ENCODE results near the gene ZNF446.
A peak's percentile ranks its signal among the peaks of the same experiment; 100 is the strongest.
"Not testable (repeated sequence)": the region's sequence is repeated elsewhere in the genome, so short reads cannot be mapped to it uniquely, and the experiment has no call there.

The ZNF446 gene

DNA sequence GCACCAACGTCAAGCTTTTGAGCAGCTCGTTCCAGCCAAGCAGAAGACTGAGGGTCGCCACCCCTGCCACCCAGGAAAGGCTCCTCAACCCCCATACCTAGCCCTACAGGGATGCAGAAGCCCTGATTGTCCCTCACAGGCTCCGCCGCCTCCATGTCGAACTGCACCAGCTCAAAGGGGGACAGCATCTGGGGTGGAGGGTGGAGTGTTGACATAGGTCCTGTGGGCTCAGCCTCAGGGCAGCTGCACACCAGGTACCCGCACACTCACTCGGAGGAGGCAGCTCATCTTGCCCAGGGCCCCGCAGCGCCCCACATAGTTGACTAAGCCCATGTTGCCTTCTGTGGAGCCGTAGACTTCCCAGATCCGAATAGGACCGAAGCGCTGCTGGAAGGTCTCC lies 24.1 kb downstream of the ZNF446 start:
- DNase-seq (ENCODE audit: low spot score), result no peak

DNA sequence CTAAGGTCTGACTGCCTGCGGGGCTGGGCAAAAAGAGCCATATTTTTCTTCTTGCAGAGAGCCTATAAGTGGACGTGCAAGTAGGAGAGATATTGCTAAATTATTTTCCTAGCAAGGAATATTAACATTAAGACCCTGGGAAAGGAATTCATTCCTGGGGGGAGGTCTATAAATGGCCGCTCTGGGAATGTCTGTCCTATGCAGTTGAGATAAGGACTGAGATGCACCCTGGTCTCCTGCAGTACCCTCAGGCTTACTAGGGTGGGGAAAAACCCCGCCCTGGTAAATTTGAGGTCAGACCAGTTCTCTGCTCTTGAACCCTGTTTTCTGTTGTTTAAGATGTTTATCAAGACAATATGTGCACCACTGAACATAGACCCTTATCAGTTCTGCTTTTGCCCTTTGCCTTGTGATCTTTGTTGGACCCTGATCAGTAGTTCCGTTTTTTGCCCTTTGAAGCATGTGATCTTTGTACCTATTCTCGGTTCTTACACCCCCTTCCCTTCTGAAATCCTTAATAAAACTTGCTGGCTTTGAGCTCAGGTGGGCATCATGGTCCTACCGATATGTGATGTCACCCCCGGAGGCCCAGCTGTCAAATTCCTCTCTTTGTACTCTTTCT lies 31.6 kb downstream of the ZNF446 start:
- DNase-seq (ENCODE audit: low spot score), result not testable (repeated sequence)

DNA sequence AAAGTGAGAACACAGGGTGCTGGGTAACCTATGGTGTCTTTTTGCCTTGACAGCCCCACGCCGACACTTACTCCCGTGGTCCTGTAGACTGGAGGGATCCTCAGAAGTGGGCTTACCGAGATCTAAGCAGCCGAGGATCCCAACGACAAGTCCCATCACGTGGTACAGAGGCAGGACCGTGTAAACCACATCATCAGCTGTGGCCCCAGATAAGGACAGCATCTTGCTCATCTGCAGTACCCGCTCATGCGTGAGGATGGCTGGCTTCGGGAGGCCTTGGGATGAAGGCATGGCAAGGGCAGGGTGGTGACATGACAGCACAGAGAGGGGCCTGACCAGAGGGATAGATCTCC lies 33.6 kb downstream of the ZNF446 start:
- no peak for DNase-seq (ENCODE audit: low spot score)

DNA sequence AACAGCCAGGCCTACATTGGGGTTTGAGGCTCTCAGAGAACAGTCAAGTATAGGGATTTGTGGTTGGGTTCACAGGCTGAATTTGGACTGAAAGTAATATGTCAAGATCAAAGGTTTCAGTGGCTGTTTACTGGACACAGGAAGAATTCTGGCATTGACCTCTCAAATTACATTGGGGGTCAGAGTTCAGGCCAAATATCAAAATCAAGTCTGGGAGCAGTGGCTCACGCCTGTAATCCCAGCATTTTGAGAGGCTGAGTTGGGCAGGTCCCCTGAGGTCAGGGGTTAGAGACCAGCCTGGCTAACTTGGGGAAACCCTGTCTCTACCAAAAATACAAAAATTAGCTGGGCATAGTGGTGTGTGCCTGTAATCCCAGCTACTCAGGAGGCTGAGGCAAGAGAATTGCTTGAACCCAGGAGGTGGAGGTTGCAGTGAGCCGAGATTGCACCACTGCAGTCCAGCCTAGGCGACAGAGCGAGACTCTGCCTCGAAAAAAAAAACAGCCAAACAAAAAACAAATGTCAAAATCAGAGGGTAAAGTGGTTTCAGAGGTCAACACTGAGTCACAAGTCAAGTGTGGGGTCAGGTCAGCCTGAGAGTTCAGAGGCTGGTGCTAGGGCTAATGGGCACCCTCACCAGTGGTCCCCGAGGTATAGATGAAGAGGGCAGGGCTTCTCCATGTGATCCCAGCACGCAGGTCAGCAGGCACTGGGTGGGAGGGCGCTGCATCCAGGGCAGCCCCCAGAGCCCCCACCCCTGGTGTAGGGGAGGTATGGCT lies 34.1 kb downstream of the ZNF446 start:
- no peak for DNase-seq (ENCODE audit: low spot score)

DNA sequence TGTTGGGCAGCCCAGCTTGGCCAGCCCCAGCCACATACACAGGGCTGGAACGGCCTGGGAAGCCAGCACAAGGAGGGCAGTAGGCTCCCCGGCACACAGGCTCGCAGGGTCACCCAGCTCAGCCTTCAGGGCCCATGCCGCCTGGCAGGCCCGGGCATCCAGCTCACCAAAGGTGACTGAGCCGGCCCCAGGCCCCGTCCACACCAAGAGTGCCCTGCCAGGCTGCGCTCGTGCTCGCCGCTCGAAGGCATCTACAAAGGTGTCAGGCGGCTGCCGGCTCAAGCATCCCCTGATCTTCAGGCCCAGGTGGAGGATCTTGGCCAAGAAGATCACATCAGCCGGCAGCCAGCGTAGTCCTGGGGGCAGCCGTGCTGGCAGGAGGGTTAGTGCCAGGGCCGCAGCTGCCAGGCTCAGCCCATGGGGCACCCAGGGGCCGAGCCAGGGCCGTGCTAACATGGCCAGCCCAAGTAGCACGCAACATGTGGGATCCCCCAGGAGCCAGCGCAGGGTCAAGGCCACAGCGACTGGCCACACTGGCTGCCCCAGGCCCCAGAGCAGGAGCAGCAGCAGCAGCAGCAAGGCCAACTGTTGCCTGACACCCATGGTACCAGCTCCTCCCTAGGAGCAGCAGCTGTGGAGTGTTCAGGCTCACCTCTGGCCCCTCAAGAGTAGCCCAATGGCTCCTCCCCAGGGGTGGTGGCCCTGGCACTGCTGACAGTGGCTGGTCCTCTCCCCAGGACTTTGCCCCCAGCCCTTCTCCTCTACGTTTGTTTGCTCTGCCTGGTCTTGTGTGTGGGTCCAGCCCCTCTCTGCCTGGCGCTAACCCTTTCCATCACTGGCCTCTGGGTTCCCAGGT lies 35.4 kb downstream of the ZNF446 start, which contains the start of gene SLC27A5:
Gene SLC27A5 (minus strand): TSS at position 640 of the 856 bp plus-strand sequence. CDS start 37 bp downstream, at position 603.
- DNase-seq (ENCODE audit: low spot score), result no peak

DNA sequence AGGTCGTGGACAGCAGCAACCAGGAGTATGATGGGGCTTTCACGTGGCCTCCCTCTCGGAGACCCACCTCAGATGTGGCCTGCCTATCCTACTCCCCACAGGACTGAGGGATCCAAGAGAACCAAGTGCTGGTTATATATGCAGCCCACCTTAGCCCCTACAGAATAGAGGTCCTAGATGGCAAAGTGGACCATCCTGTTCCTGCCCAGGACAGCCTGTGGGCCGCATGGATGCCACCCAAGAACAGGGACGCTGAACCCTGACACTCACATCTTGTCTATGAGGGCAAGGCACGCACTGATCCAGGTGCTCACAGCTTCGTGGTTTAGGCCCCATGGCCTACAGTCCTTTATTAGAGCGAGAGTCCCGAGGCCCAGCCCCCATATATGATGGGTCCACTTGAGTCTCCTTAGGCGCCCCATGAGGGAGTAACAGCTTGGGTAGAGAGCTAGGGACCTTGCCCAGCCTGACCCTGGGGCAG lies 37.1 kb downstream of the ZNF446 start:
- DNase-seq (ENCODE audit: low spot score), result no peak

DNA sequence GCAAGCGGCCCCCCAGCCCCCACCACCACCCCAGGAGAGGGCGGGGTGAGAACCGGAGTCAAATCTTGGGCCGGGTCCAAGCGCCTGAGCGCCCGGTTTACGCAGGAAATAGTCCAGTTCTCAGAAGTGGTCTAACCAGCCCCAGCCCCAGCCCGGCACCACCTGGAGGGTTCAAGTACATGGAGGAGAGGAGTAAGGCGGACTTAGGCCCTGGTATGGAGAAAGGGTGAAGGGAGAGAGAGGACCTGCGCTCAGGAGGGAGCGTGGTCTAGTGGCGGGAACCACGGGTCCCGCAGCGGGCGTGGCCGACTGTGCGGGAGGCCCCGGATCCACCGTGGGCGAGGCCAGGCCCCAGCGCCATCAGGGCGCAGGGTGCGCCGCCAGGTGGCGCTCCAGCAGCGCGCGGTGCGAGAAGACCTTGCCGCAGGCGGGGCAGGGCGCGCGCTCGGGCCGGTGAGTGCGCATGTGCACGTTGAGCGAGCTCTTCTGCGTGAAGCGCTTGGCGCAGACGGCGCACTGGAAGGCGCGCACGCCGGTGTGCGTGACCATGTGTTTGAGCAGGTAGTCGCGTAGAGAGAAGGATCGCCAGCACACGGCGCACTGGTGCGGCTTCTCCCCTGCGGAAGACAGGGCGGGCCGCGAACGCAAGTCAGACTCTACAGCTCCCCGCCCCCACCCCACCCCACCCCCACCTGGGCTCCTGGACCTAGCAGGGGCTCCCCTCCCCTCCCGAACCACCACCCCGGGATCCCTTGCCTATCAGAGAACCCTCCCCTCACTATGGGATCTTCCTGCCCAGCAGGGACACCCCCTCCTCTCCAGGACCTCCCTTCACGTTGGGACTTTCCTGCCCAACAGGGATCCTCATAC lies 37.8 kb downstream of the ZNF446 start:
- DNase-seq (ENCODE audit: low spot score), result peak; percentile 97

DNA sequence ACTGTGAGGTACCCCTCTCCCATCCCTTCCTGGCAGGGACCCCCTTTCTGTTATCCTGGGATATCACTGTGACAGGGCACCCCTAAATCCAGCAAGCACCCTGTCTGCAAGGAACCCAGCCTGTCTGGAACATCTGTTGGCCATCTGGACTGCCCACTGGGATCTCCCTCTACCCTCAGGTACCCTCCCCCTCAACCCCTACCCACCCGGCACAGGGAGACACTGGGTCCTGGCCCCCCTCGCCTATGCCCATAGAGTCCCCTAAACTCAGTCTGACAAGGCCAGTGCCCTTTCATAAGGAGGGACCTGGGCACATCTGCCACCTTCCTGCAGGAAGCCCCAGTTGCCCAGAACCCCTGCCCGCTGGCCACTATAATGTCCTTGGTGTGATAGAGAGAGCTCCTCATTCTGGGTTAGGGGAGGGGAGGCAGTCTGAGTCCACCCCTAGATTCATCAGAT lies 38.4 kb downstream of the ZNF446 start:
- no peak for DNase-seq (ENCODE audit: low spot score)

DNA sequence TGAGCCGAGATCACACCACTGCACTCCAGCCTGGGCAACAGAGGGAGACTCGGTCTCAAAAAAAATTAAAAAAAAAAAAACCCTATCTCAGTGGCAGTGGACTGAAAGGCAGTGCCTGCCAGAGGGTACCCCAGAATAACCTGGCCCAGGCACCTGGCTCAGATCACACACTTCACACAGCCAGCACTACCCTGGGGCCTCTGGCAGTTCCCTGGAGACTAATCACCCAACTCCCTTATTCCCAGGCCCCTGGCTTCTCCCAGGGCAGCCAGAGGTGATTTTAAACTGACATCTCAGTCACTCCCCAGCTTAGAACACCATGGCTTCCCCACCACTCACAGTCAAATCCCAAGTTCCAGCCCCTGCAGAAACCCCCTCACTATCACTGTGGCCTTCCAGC lies 39.1 kb downstream of the ZNF446 start:
- no peak for DNase-seq (ENCODE audit: low spot score)

DNA sequence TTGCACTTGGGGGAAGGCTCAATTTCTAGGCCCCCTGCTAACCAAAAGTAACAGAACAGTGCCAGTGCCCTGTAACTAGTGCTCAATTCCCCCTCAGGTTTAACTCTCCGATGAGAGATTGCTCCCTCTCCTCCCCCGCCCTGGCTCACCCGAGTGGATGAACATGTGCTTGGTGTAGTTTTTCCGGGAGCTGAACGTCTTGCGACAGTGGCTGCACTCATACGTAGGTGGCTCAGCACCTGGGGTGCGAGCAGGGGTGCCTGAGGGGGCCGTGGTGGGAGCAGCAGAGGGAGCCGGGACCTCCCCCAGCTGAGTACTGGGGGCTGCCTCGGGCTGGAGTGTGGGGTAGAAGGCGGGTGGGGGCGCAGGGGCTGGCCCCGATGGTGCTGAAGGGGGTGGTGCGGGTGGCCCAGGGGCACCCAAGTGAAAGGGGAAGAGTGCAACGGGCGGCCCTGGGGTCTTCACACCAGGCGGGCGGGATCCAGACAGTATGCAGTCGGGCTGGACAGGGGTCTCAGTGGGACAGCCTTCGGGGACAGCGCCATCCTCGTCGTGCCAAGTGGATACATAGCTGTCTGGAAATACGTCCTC lies 40.2 kb downstream of the ZNF446 start:
- DNase-seq (ENCODE audit: low spot score), result no peak

DNA sequence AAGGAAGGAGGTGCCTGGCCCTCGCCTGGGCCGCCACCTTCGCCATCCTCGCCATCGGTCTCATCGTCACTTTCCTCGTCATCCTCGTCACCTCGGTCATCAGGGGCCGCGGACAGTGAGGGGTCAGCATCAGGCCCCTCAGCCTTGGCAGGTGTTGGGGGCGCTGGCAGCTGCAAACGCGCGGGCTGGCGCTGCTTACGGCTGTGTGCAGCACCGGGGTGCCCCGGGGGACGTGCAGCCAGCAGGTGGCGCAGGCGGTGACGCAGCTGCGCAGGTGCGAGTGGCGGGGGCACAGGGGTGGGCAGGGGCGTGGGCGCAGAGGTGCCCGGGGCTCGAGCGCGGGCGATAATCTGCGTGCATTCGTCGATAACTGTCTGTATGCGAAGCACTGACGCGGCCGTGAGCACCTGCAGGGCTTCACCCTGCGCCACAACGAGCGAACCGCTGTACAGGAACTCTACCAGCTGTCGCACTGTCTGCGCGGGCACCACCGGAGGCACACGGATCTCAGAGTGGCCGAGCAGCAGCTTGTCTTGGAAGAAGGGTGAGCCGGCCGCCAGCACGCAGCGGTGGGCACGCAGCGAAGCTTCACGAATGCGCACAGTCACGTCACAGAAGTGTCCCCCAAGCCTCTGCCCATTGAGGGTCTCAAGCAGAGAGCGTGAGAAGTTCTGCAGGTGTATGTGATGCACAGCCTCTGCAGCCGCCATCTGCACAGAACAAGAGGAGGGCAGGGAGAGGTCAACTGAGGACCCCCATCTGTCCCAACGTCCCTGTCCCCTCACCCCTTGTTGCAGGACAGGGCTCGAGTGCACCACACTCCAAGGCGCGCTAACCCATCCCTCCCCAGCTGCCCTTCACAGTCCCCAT lies 41.0 kb downstream of the ZNF446 start:
- DNase-seq (ENCODE audit: low spot score), result no peak

DNA sequence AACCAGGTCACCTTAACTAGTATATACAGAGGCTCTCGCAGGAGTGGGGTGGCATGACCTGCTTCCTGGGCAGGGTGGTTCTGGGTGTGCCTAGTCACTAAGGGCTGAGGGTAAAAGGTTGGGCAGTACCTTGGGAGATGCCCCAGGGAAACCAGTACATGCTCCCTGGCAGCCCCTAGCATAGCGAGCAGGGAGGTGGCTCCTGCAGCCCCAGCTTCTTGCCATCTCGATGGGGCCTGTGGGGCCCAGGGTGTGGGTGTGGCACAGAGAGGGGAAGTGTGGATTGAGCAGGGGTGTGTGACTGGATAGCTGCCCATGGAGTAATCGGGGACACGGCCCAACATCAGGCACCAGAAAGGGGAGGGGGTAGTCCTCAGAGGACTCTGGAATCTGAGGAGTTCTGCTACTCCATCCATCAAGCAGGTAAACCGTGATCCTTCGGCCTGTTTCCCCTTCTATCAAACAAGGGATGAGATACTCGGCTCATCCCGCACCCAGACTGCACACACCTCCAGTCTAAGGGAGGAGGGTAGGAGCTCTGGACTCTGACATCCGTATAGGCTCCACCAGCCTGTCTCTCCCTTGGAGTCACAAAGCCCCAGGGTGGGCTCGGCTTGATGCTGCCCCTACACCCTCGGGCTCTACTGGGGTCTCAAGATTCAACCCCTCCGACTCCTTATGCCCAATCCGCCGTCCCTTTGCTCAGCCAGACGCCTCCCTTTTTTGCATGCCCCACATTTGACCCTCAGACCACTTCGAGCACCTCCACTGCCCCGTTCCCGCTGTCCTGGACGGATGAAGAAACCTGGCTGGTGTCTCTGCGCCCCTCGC lies 42.3 kb downstream of the ZNF446 start:
- no peak for DNase-seq (ENCODE audit: low spot score)

DNA sequence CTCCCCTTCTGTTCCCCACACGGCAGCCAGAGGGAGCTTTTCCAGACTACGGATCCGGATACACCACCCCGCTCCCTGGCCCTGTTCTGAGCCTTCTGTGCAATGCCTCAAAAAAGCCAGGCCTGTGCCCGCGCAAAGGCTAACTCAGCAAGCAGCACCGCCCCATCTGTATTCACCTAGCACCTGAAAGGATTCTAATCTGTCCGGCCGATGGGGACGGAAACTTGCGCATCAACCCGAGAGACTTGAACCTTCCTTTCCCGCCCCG lies 42.9 kb downstream of the ZNF446 start:
- DNase-seq (ENCODE audit: low spot score), result peak; percentile 80

DNA sequence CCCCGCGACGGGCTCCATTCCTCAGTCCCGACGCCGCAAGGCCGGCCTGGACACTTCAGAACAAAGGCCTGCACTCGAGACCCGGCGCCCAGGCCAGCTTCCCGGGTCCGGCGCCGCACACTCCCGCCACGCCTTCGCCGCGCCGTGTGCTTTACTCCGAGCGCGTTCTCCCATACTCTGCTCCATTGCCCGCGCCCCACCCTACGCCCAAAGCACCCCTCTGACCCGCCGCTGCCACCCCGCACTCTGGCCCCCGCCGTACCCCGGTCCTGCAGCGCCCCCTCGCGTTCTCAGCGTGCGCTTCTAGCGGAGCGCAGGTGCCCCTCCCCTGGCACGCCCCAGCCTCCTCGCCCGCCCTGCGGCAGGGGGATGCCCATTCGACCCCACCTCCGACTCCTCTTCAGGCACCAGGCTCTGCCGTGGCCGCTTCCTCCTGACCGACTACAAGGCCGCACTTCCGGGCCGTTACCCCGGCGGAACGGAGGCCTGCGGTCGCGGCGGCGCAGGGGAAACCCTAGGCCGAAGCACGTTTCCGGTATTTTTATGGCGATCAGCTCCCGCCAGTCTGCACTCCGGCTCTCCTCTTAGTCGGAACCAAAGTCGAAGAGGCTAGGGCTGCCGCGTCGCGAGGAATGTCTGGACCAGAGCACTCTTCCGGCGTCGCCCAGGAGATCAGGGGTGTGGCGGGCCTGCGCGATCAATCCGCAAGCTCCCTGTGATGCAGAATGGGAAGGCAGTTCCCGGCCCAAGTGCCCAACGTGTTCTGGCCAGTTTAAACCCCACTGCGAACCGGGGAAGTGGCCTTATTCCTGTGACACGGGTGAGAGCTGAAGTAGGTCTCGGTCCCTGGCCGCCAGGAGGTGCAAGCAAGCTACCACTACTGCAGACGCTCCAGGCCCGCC lies 43.5 kb downstream of the ZNF446 start, which contains the start of gene ZBTB45:
Gene ZBTB45 (minus strand): TSS at position 456 of the 902 bp plus-strand sequence. CDS start 2,137 bp downstream, outside the sequence.
- DNase-seq (ENCODE audit: low spot score), result peak; percentile 89

DNA sequence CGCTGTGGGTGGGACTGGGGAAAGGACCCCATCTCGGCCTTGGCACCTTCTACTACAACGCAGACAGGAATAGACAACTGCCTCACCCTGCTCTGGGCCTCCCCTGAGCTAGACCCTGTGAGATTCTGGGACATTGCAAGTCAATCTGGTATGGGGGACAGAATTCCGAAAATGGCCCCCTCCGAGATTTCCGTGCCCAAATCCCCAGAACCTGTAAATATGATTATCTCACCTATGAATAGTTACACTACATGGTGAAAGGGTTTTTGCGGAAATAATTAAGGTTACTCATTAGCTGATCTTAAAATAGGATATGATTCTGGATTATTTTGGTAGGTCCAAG lies 44.1 kb downstream of the ZNF446 start:
- no peak for DNase-seq (ENCODE audit: low spot score)

DNA sequence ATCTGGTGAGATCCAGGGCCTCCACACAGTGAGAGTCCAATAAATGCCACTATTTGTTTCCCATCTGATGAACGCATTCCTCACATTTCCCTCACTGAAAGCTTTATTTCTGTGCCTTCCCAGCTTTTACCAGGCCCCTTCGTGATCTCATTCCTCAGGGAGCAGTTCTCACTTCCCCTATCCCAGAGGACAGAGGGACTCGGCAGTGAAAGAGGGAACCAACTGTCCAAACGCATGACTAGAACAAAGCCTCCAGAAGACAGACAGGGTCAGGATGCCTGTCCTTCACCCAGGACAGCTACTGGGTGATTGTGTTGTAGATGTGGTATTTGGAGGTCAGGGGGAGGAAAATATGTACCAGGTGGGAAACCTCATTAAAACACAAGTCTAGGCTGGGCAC lies 45.5 kb downstream of the ZNF446 start:
- no peak for DNase-seq (ENCODE audit: low spot score)

DNA sequence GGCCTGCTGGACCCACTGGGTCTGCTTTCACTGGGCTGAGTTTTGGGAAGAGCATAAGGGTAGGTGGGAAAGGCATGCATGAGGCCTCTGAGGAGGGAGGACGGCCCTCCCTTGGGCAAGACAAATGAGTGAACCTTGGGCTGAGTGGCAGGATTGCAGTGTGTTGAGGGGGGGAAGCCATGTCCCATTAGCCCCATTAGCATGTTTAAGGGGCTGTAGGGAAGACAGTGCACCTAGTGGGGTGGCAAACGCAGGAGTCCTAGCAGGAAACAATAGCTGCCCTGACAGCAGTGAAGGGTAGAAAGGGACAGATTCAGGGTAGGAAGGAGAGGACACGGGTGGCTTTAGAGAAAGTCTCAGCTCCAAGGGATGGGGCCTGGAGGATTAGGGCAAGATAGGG lies 46.6 kb downstream of the ZNF446 start:
- DNase-seq (ENCODE audit: low spot score), result no peak

DNA sequence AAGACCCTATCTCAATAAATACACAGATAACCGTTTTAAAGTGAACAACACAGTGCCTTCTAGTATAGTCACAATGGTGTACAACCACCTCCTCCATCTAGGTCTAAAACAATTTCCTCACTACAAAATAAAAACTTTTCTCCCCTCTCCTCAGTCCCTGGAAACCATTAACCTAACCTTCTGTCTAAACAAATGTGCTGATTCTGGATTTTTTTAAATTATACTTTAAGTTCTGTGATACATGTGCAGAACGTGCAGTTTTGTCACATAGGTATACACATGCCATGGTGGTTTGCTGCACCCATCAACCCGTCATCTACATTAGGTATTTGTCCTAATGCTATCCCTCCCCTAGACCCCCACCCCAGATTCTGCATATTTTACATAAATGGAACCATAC lies 53.3 kb downstream of the ZNF446 start:
- DNase-seq (ENCODE audit: low spot score), result no peak
